GM23248 (cell line): ENCODE data around the gene TBX2.

Experiments
- EZH2 ChIP-seq: fragments of 200-600 bp; sonication (generic); IDR thresholded peaks from 2 replicates; pipeline ENCODE4 v1.6.1; 2018; ENCODE audit warnings: antibody characterized with exemption, mild to moderate bottlenecking; ENCODE audit not compliant: insufficient read depth, poor library complexity, severe bottlenecking
- EZH2phosphoT487 ChIP-seq: fragments of 200-600 bp; sonication (generic); IDR thresholded peaks from 2 replicates; pipeline ENCODE4 v1.6.1; 2018; ENCODE audit warnings: antibody characterized with exemption, moderate library complexity, mild to moderate bottlenecking, low read depth; ENCODE audit not compliant: insufficient read depth

- TF ChIP-seq EZH2 (no peak), EZH2phosphoT487 (no peak)
These were observed 43.3 kb downstream of the TBX2 start for GRCh38 chr17:61442878-61443474.
